Progenitor cell of endocrine pancreas (in vitro differentiated cells): ENCODE measurements around the gene SPOUT1. TPM values are rescaled to one million over a fixed set of nuclear protein-coding genes. Genes with fewer than 3 reads are reported as not detected.
A peak's percentile ranks its signal among the peaks of the same experiment; 100 is the strongest.

Experiments used
- DNase-seq: peaks from one replicate; pipeline ENCODE4 v3.0.0; 2021; ENCODE audit warnings: low spot score; ENCODE audit not compliant: unreplicated experiment
- H3K27ac Mint-ChIP-seq: 2 replicates; pipeline ENCODE4 v1.8.0; 2021; ENCODE audit warnings: mild to moderate bottlenecking, moderate library complexity, mixed read lengths
- H3K27me3 Mint-ChIP-seq: 2 replicates; pipeline ENCODE4 v1.8.0; 2021; ENCODE audit warnings: mixed read lengths
- H3K36me3 Mint-ChIP-seq: 2 replicates; pipeline ENCODE4 v1.8.0; 2022; ENCODE audit warnings: mixed read lengths; ENCODE audit not compliant: insufficient read depth
- H3K4me1 Mint-ChIP-seq: 2 replicates; pipeline ENCODE4 v1.8.0; 2021; ENCODE audit warnings: low read depth, mixed read lengths
- H3K4me3 Mint-ChIP-seq: 2 replicates; pipeline ENCODE4 v1.8.0; 2021; ENCODE audit warnings: low read depth, mild to moderate bottlenecking, moderate library complexity, mixed read lengths
- H3K9me3 Mint-ChIP-seq: 2 replicates; pipeline ENCODE4 v1.8.0; 2021; ENCODE audit warnings: low read depth, mixed read lengths
- CTCF ChIP-seq: fragments of 200-600 bp; sonication (generic); IDR thresholded peaks from one replicate; pipeline ENCODE4 v1.5.0; 2021; ENCODE audit warnings: antibody characterized with exemption, mild to moderate bottlenecking; ENCODE audit not compliant: unreplicated experiment
- total RNA-seq: library from RNA; stranded (reverse); gene quantifications from 2 replicates; pipeline ENCODE4 v1.2.1, GENCODE V29; 2021

The SPOUT1 gene
- total RNA-seq, 1 donor from 2014 or later = 47.5 TPM

GRCh38 chr9:128818839-128819715 lies 10.5 kb downstream of the SPOUT1 start:
- peaks cover 2% of the 10 kb centered on the region for H3K36me3 Mint-ChIP-seq
- H3K4me3 Mint-ChIP-seq = peak overlapping the region; percentile 74
- peak; percentile 31 for DNase-seq
- peaks cover 3% of the 10 kb centered on the region for H3K4me1 Mint-ChIP-seq
- H3K27ac Mint-ChIP-seq = peak overlapping the region; percentile 76
- TF ChIP-seq CTCF = no peak
- H3K27me3 Mint-ChIP-seq = no peaks in the 10 kb centered on the region
- H3K9me3 Mint-ChIP-seq = no peaks in the 10 kb centered on the region

GRCh38 chr9:128818099-128818838 lies 11.3 kb downstream of the SPOUT1 start, which contains the start of gene ENDOG:
TSS of gene ENDOG (plus strand) at chr9:128818500. CDS start at chr9:128818685, 185 bp downstream.
- DNase-seq = peak; percentile 99
- peak; percentile 97 for TF ChIP-seq CTCF
- peak within 1 kb of the TSS; percentile 90 for H3K27ac Mint-ChIP-seq
- peak within 1 kb of the TSS; percentile 74 for H3K4me3 Mint-ChIP-seq
- H3K9me3 Mint-ChIP-seq = no peaks in the 10 kb centered on the region
- peaks cover 3% of the 10 kb centered on the region for H3K4me1 Mint-ChIP-seq
- H3K27me3 Mint-ChIP-seq = no peaks in the 10 kb centered on the region
- H3K36me3 Mint-ChIP-seq = peaks cover 2% of the 10 kb centered on the region

GRCh38 chr9:128810873-128811272 lies 18.7 kb downstream of the SPOUT1 start:
- DNase-seq = no peak
- no peak overlapping the region for H3K4me3 Mint-ChIP-seq
- H3K9me3 Mint-ChIP-seq = no peaks in the 10 kb centered on the region
- no peaks in the 10 kb centered on the region for H3K4me1 Mint-ChIP-seq
- no peaks in the 10 kb centered on the region for H3K27me3 Mint-ChIP-seq
- no peak overlapping the region for H3K27ac Mint-ChIP-seq
- TF ChIP-seq CTCF = no peak
- peaks cover 5% of the 10 kb centered on the region for H3K36me3 Mint-ChIP-seq

GRCh38 chr9:128809831-128810230 lies 19.8 kb downstream of the SPOUT1 start:
- H3K27me3 Mint-ChIP-seq = no peaks in the 10 kb centered on the region
- no peaks in the 10 kb centered on the region for H3K9me3 Mint-ChIP-seq
- DNase-seq = no peak
- H3K36me3 Mint-ChIP-seq = peaks cover 7% of the 10 kb centered on the region
- H3K4me3 Mint-ChIP-seq = no peak overlapping the region
- no peak for TF ChIP-seq CTCF
- no peak overlapping the region for H3K27ac Mint-ChIP-seq
- H3K4me1 Mint-ChIP-seq = no peaks in the 10 kb centered on the region

- DNase-seq = no peak
- Mint-ChIP-seq H3K27ac (peak overlapping the region; percentile 24), H3K27me3 (no peaks in the 10 kb centered on the region), H3K4me3 (no peak overlapping the region), H3K9me3 (no peaks in the 10 kb centered on the region), H3K4me1 (no peaks in the 10 kb centered on the region), H3K36me3 (peaks cover 7% of the 10 kb centered on the region)
- TF ChIP-seq CTCF = no peak
These were observed 20.5 kb downstream of the SPOUT1 start for GRCh38 chr9:128809036-128809599.
